ENCODE data around the gene WDR37. TPM values are rescaled to one million over a fixed set of nuclear protein-coding genes. Genes with fewer than 3 reads are reported as not detected.

The WDR37 gene
- polyA plus RNA-seq, 2 of the 4 experiments (the other 2 are of a cell fraction), result 5.9 to 7.1 TPM

GRCh38 chr10:1058017-1058416 lies 1.8 kb downstream of the WDR37 start:
- no peak overlapping the region for H3K27ac ChIP-seq
- H3K4me2 ChIP-seq, result peak overlapping the region; percentile 93
- CTCF ChIA-PET, result no interaction called here
- WGBS (ENCODE audit: missing lambda C conversion rate), result 80% methylated on average over 7 of the region's 7 CpGs
- H3K4me1 ChIP-seq, result peaks cover 29% of the 10 kb centered on the region
- TF ChIP-seq NPAS2 (CRISPR knock-in tag; IDR thresholded peaks at IDR 0.05; ENCODE audit: borderline replicate concordance), result no peak
- TF ChIP-seq KDM5A (IDR thresholded peaks at IDR 0.05), result no peak
- no peak for TF ChIP-seq EHMT2 (IDR thresholded peaks at IDR 0.05; ENCODE audit: low read depth)
- no peak for TF ChIP-seq SMC3 (IDR thresholded peaks at IDR 0.05)
- no peak for TF ChIP-seq HOXB13 (CRISPR knock-in tag; IDR thresholded peaks at IDR 0.05; ENCODE audit: low read depth)
- no peak for TF ChIP-seq MAZ (IDR thresholded peaks at IDR 0.05; ENCODE audit: borderline replicate concordance, low read depth, low read length)
- no peak for TF ChIP-seq TFCP2L1 (CRISPR knock-in tag; IDR thresholded peaks at IDR 0.05)
- no peak for TF ChIP-seq CBX2 (IDR thresholded peaks at IDR 0.05; ENCODE audit: borderline replicate concordance, low read depth)
- no peak for TF ChIP-seq ZNF302 (CRISPR knock-in tag; IDR thresholded peaks at IDR 0.05)
- no peak for TF ChIP-seq POLR2A (IDR thresholded peaks at IDR 0.05; ENCODE audit: low read length)
- no peak for TF ChIP-seq RNF2 (IDR thresholded peaks at IDR 0.05; ENCODE audit: borderline replicate concordance, low read depth)
- TF ChIP-seq JUN (IDR thresholded peaks at IDR 0.05), result no peak
- TF ChIP-seq HEYL (CRISPR knock-in tag; IDR thresholded peaks at IDR 0.05), result no peak
- TF ChIP-seq NFE2L2 (conservative IDR thresholded peaks at IDR 0.05; ENCODE audit: low read length), result no peak
- TF ChIP-seq RAD21 (conservative IDR thresholded peaks at IDR 0.05 in 1 of 2, IDR thresholded peaks at IDR 0.05 in 1 of 2), result no peak
- H3K4me3 ChIP-seq, result no peak overlapping the region; the same call in 2 of the 3 replicates
- ATAC-seq, result no peak
- POLR2A ChIA-PET, result no interaction called here
- no peaks in the 10 kb centered on the region for H3K9me3 ChIP-seq
- DNase-seq (ENCODE audit: low read depth in 1 of 2, low spot score in 1 of 2), result no peak
- no peak for FAIRE-seq

- Histone ChIP-seq H3K4me2 (no peak overlapping the region), H3K27ac (no peak overlapping the region), H3K4me1 (peaks cover 12% of the 10 kb centered on the region), H3K9me3 (no peaks in the 10 kb centered on the region), H3K4me3 (no peak overlapping the region)
- WGBS (ENCODE audit: missing lambda C conversion rate), result 86% methylated on average over 8 of the region's 8 CpGs
- FAIRE-seq (no peak), DNase-seq (ENCODE audit: low read depth in 1 of 2, low spot score in 1 of 2) (no peak), ATAC-seq (no peak)
- CTCF ChIA-PET, result no interaction called here
- POLR2A ChIA-PET, result no interaction called here
- TF ChIP-seq FOSB (CRISPR knock-in tag; IDR thresholded peaks at IDR 0.05), result no peak
- TF ChIP-seq HDAC2 (IDR thresholded peaks at IDR 0.05), result no peak
- TF ChIP-seq ZFP36 (IDR thresholded peaks at IDR 0.05; ENCODE audit: borderline replicate concordance, partially characterized antibody), result no peak
- TF ChIP-seq HEYL (CRISPR knock-in tag; IDR thresholded peaks at IDR 0.05), result no peak
- no peak for TF ChIP-seq ATOH8 (CRISPR knock-in tag; IDR thresholded peaks at IDR 0.05; ENCODE audit: low read depth)
- no peak for TF ChIP-seq KDM1A (IDR thresholded peaks at IDR 0.05; ENCODE audit: low read depth)
- no peak for TF ChIP-seq MAZ (IDR thresholded peaks at IDR 0.05; ENCODE audit: borderline replicate concordance, low read depth, low read length)
- TF ChIP-seq NFE2L2 (conservative IDR thresholded peaks at IDR 0.05; ENCODE audit: low read length), result no peak
- TF ChIP-seq HES2 (IDR thresholded peaks at IDR 0.05), result no peak
- no peak for TF ChIP-seq CHD2 (IDR thresholded peaks at IDR 0.05; ENCODE audit: low read length, partially characterized antibody)
- TF ChIP-seq TFCP2L1 (CRISPR knock-in tag; IDR thresholded peaks at IDR 0.05), result no peak
- no peak for TF ChIP-seq JUN (IDR thresholded peaks at IDR 0.05)
- TF ChIP-seq RARB (CRISPR knock-in tag; IDR thresholded peaks at IDR 0.05), result no peak
- no peak for TF ChIP-seq CTCF (IDR thresholded peaks at IDR 0.05)
- TF ChIP-seq HOXA7 (CRISPR knock-in tag; IDR thresholded peaks at IDR 0.05), result no peak
These were observed 3.7 kb downstream of the WDR37 start for GRCh38 chr10:1059902-1060301.
